C4-2B (cell line): Measurements from ENCODE around the gene DGKB.

Experiments used
- ZFX ChIP-seq: fragments of 450-650 bp; IDR thresholded peaks from 2 replicates; pipeline ENCODE4 v1.6.1; 2017
- TF ChIP-seq, protein P1 (sequence below): fragments of 450-650 bp; conservative IDR thresholded peaks from 2 replicates; pipeline ENCODE4 v1.5.1; 2017; ENCODE audit warnings: mild to moderate bottlenecking

DNA sequence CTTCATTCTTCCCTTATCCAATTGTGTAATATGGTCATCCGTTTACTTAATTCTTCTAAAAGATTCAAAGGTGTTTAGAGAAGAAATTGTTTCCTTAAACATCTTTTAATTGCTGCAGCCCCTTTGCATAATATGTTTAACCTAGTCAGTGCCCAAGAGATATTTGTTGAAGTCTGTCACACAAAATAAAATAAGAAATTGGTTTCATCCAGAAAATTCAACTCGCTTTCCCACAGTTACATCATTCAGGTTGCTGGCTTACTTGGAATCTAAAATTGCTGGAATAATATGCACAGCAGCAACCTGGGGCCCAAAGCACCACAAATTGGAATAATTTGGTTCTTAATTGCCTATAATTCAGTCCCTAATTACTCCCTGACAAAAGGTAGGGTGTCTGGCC, 758.0 kb downstream of the DGKB start:
- TF ChIP-seq, protein P1, sequence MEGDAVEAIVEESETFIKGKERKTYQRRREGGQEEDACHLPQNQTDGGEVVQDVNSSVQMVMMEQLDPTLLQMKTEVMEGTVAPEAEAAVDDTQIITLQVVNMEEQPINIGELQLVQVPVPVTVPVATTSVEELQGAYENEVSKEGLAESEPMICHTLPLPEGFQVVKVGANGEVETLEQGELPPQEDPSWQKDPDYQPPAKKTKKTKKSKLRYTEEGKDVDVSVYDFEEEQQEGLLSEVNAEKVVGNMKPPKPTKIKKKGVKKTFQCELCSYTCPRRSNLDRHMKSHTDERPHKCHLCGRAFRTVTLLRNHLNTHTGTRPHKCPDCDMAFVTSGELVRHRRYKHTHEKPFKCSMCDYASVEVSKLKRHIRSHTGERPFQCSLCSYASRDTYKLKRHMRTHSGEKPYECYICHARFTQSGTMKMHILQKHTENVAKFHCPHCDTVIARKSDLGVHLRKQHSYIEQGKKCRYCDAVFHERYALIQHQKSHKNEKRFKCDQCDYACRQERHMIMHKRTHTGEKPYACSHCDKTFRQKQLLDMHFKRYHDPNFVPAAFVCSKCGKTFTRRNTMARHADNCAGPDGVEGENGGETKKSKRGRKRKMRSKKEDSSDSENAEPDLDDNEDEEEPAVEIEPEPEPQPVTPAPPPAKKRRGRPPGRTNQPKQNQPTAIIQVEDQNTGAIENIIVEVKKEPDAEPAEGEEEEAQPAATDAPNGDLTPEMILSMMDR, result no peak
- TF ChIP-seq ZFX, result no peak
